ENCODE results near the gene MVK.

DNA sequence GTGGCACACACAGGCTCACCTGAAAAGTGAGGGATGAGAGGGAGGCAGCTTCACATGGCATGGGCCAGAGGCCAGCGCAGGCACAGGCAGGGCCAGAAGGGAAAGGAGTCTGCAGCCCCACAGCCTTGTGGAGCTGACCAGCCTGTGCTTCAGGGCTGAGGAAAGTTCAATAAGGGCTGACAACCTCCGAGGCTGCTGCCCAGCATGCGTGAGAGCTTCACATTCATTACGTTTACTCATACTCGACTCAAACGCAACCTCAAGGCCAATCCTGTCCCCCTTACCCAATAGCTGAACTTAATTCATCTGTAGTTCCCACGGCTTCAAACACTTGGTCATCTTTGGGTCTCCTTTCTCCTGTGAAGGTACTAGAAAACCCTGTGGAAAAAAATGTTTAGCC, 5.1 kb upstream of the MVK start:
- no peak for TF ChIP-seq CTCF (conservative IDR thresholded peaks at IDR 0.05; ENCODE audit: low read depth in 2 of 2)
- TF ChIP-seq EZH2 (IDR thresholded peaks at IDR 0.05; ENCODE audit: low read depth, unreplicated experiment): no peak
- TF ChIP-seq POLR2AphosphoS5 (IDR thresholded peaks at IDR 0.05; ENCODE audit: low read depth): no peak
- TF ChIP-seq, protein P1, sequence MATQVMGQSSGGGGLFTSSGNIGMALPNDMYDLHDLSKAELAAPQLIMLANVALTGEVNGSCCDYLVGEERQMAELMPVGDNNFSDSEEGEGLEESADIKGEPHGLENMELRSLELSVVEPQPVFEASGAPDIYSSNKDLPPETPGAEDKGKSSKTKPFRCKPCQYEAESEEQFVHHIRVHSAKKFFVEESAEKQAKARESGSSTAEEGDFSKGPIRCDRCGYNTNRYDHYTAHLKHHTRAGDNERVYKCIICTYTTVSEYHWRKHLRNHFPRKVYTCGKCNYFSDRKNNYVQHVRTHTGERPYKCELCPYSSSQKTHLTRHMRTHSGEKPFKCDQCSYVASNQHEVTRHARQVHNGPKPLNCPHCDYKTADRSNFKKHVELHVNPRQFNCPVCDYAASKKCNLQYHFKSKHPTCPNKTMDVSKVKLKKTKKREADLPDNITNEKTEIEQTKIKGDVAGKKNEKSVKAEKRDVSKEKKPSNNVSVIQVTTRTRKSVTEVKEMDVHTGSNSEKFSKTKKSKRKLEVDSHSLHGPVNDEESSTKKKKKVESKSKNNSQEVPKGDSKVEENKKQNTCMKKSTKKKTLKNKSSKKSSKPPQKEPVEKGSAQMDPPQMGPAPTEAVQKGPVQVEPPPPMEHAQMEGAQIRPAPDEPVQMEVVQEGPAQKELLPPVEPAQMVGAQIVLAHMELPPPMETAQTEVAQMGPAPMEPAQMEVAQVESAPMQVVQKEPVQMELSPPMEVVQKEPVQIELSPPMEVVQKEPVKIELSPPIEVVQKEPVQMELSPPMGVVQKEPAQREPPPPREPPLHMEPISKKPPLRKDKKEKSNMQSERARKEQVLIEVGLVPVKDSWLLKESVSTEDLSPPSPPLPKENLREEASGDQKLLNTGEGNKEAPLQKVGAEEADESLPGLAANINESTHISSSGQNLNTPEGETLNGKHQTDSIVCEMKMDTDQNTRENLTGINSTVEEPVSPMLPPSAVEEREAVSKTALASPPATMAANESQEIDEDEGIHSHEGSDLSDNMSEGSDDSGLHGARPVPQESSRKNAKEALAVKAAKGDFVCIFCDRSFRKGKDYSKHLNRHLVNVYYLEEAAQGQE (IDR thresholded peaks at IDR 0.05; ENCODE audit: unreplicated experiment): no peak
- TF ChIP-seq ETS1 (IDR thresholded peaks at IDR 0.05): no peak
- TF ChIP-seq EZH2phosphoT487 (IDR thresholded peaks at IDR 0.05; ENCODE audit: unreplicated experiment): no peak
- no peak for TF ChIP-seq CREB1 (CRISPR knock-in tag; IDR thresholded peaks at IDR 0.05; ENCODE audit: low read depth)
